GM10248 (cell line): ENCODE measurements around the gene NKD1.

ENCODE experiments used
- CTCF ChIA-PET: fragments of 300-600 bp; sonication (Branson Sonifier 250); formaldehyde crosslinking; extraction: SDS; loops from one replicate; lab custom pipeline; 2021; ENCODE audit warnings: antibody characterized with exemption; lab: Yijun Ruan, JAX
- POLR2A ChIA-PET: fragments of 350-650 bp; sonication (Branson Sonifier 250); formaldehyde crosslinking; extraction: SDS; loops from one replicate; lab custom pipeline; 2020; ENCODE audit warnings: antibody characterized with exemption; lab: Yijun Ruan, JAX
- DNase-seq: peaks from one replicate; pipeline ENCODE4 v3.0.0; 2012; ENCODE audit errors: extremely low spot score
- CTCF ChIP-seq: IDR thresholded peaks from 2 replicates; pipeline ENCODE4 v1.5.1; 2012; ENCODE audit warnings: mild to moderate bottlenecking, low read depth; ENCODE audit errors: extremely low read depth, missing control alignments, control extremely low read depth

Gene NKD1

GRCh38 chr16:50637716-50638602, 89.8 kb downstream of the NKD1 start:
- TF ChIP-seq CTCF = no peak
- ChIA-PET POLR2A (no interaction called here), CTCF (interaction anchor here (1.0 to 1.4 kb wide), 3 partner anchors 24 to 169 kb away, joined by 3 read pairs; no protein-coding TSS in a partner anchor)
- DNase-seq = no peak

DNA sequence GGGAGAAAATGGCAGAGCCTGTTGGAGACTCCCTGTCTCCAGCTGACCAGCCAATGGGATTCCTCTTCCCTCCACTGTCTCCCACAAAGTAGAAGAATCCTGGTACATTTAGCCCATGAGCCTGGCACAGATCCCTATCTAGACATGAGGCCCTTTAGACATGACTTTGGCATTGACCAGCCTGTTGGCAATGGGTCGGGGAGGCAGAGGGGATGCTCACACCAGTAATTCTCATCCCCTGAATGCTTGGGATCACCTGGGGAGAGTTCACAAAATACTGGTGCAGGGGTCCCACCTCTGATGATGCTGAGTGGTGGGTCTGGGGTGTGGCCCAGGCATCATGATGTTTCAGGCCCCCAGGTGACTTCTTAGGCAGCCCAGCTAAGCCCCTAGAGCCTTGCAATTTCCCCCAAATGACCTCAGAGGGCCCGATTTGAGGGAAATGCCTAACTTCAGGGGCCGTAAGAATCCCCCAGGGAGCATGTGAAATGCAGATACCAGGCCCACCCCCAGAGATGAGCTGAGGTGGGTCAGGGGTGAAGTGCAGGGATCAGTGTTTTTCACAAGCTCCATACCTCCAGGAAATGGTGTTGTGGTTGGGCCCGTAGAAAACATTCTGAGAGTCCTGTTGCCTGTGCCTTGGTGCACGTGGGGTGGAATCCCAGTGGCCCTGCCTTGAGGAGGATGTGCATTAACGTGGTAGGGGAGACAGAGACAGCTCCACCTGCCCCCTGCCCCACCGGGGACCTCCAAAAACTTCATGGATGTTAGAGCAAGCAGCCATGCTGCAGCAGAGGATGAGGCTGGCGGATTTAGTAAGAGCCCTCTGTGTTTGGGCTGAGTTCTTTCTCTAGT, 90.8 kb downstream of the NKD1 start:
- ChIA-PET POLR2A (interaction anchor here (0.6 kb wide), 1 partner anchor 344 kb away, joined by 3 read pairs; no protein-coding TSS in a partner anchor), CTCF (interaction anchor here (0.9 to 2.3 kb wide), 5 partner anchors 12 to 168 kb away, joined by 3 to 10 read pairs (median 3); no protein-coding TSS in a partner anchor)
- no peak for TF ChIP-seq CTCF

GRCh38 chr16:50640391-50640790, 92.2 kb downstream of the NKD1 start:
- POLR2A ChIA-PET = no interaction called here

More for the DNA sequence above, 90.8 kb downstream of the NKD1 start:
- DNase-seq = no peak

DNA sequence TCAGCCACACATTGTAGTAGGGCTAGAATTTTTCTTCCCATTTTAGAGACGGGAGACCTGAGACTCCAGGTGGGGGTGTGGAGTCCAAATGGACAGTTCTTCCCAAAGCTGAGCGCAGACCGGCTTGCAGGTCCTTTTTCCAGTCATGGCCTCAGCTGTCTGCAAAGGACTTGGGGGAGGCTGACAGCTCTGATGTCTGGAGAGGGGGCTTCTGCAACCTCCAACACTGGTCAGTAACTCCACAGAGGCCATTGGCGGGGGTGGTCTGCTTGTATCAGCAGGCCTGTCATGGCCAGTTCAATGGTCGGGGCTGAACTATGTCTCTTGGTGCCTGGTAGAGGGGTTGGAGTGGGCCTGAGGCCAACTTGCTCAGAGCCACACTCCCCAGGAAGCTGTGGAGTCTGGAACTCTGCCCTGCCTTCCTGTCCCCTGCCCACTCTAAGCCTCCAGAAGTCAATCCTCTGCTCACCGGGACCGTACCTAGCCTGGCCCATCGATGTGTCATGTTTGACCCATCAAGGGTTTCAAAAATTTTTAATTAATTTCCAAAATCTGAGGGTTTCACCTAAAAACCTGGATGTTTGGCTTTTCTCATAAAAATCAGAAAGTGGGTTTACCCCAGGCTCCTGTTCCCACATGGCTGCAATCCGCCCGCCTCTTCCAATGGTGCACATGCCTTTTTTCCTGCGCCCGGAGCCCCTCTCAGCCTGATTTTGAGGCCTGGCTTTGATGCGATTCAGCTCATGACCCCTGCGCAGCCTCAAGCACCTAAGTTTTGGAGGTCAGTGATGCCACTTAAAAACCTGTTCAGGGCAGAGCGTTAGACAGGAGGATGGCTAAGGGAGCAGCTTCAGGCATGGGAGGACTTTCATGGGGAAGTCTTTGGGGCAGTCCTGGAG, 93.0 kb downstream of the NKD1 start:
- no peak for TF ChIP-seq CTCF
- ChIA-PET POLR2A (no interaction called here), CTCF (interaction anchor here (1.0 to 2.3 kb wide), 4 partner anchors 24 to 165 kb away, joined by 3 to 10 read pairs (median 3); no protein-coding TSS in a partner anchor)
- DNase-seq = no peak

More at GRCh38 chr16:50640391-50640790, 92.2 kb downstream of the NKD1 start:
- DNase-seq = no peak
- CTCF ChIA-PET = interaction anchor here (0.9 to 2.3 kb wide), 5 partner anchors 13 to 166 kb away, joined by 3 to 10 read pairs (median 3); no protein-coding TSS in a partner anchor
- TF ChIP-seq CTCF = no peak

GRCh38 chr16:50641818-50642187, 93.6 kb downstream of the NKD1 start:
- DNase-seq = no peak
- CTCF ChIA-PET = interaction anchor here (1.0 to 1.3 kb wide), 3 partner anchors 10 to 315 kb away, joined by 3 to 4 read pairs (median 3); no protein-coding TSS in a partner anchor
- POLR2A ChIA-PET = no interaction called here
- TF ChIP-seq CTCF = no peak
